Loucy (cell line): ENCODE measurements around the gene MARCHF4.

ENCODE experiments used
- H2AFZ ChIP-seq: fragments of 200-600 bp; sonication (generic); 2 replicates; pipeline ENCODE4 v1.6.0; 2016; ENCODE audit warnings: antibody characterized with exemption, mild to moderate bottlenecking, low read length, moderate library complexity
- H3F3A ChIP-seq: fragments of 200-600 bp; 2 replicates; pipeline ENCODE4 v1.6.0; 2016; ENCODE audit warnings: antibody characterized with exemption, low read depth, mild to moderate bottlenecking
- H3K27me3 ChIP-seq: fragments of 200-600 bp; sonication (generic); 2 replicates; pipeline ENCODE4 v1.6.1; 2014; ENCODE audit warnings: low read length, mild to moderate bottlenecking; ENCODE audit not compliant: insufficient read depth, poor library complexity, severe bottlenecking
- H3K36me3 ChIP-seq: fragments of 200-600 bp; sonication (generic); 2 replicates; pipeline ENCODE4 v1.6.1; 2016; ENCODE audit warnings: low read length; ENCODE audit not compliant: insufficient read depth
- H3K4me1 ChIP-seq: fragments of 200-600 bp; sonication (generic); 2 replicates; pipeline ENCODE4 v1.5.1; 2014; ENCODE audit warnings: low read length, mild to moderate bottlenecking; ENCODE audit not compliant: insufficient read depth, poor library complexity, severe bottlenecking
- H3K4me2 ChIP-seq: fragments of 200-600 bp; sonication (generic); 2 replicates; pipeline ENCODE4 v1.6.0; 2014; ENCODE audit warnings: antibody characterized with exemption, low read length, low read depth, mild to moderate bottlenecking; ENCODE audit not compliant: poor library complexity, severe bottlenecking
- H3K4me3 ChIP-seq: fragments of 200-600 bp; sonication (generic); 2 replicates; pipeline ENCODE4 v1.5.1; 2014; ENCODE audit warnings: low read length, mild to moderate bottlenecking, mixed read lengths; ENCODE audit not compliant: poor library complexity, severe bottlenecking
- H3K79me2 ChIP-seq: fragments of 200-600 bp; sonication (generic); 2 replicates; pipeline ENCODE4 v1.6.1; 2014; ENCODE audit warnings: low read length; ENCODE audit not compliant: insufficient read depth
- H3K9ac ChIP-seq: fragments of 200-600 bp; sonication (generic); 2 replicates; pipeline ENCODE4 v1.6.0; 2014; ENCODE audit warnings: mild to moderate bottlenecking, low read depth, low read length, moderate library complexity; ENCODE audit not compliant: poor library complexity, severe bottlenecking
- H3K9me2 ChIP-seq: fragments of 200-600 bp; sonication (generic); replicated peaks from 2 replicates; pipeline ENCODE4 v1.6.1; 2016; ENCODE audit warnings: low read depth, low read length, mixed read lengths
- H3K9me3 ChIP-seq: fragments of 200-600 bp; sonication (generic); 2 replicates; pipeline ENCODE4 v1.6.1; 2014; ENCODE audit warnings: mild to moderate bottlenecking, antibody characterized with exemption, low read length, low read depth; ENCODE audit not compliant: insufficient read depth
- H4K20me1 ChIP-seq: fragments of 200-600 bp; sonication (generic); 2 replicates; pipeline ENCODE4 v1.6.0; 2014; ENCODE audit warnings: antibody characterized with exemption, low read length, mild to moderate bottlenecking; ENCODE audit not compliant: insufficient read depth, poor library complexity, severe bottlenecking
- CTCF ChIP-seq: fragments of 200-600 bp; sonication (generic); conservative IDR thresholded peaks from 2 replicates; pipeline ENCODE4 v1.5.1; 2014; ENCODE audit warnings: mild to moderate bottlenecking, antibody characterized with exemption, low read length
- EZH2phosphoT487 ChIP-seq: fragments of 200-600 bp; IDR thresholded peaks from 2 replicates; pipeline ENCODE4 v1.6.1; 2018; ENCODE audit warnings: antibody characterized with exemption, mild to moderate bottlenecking, moderate library complexity, borderline replicate concordance

Gene MARCHF4

GRCh38 chr2:216328347-216328746, 43.9 kb downstream of the MARCHF4 start:
- Histone ChIP-seq H3K4me1 (no peaks in the 10 kb centered on the region), H2AFZ (no peak overlapping the region), H3K9ac (no peak overlapping the region), H4K20me1 (no peaks in the 10 kb centered on the region), H3K4me3 (no peak overlapping the region), H3K36me3 (no peaks in the 10 kb centered on the region), H3K4me2 (no peak overlapping the region), H3K9me3 (no peaks in the 10 kb centered on the region), H3K79me2 (no peaks in the 10 kb centered on the region), H3K27me3 (no peaks in the 10 kb centered on the region), H3F3A (no peaks in the 10 kb centered on the region), H3K9me2 (no peaks in the 10 kb centered on the region)
- TF ChIP-seq CTCF (peak; percentile 44; the same call in 1 of the 2 replicates), EZH2phosphoT487 (no peak)

GRCh38 chr2:216327447-216327935, 44.8 kb downstream of the MARCHF4 start:
- Histone ChIP-seq H3F3A (no peaks in the 10 kb centered on the region), H3K4me1 (no peaks in the 10 kb centered on the region), H3K27me3 (no peaks in the 10 kb centered on the region), H3K79me2 (no peaks in the 10 kb centered on the region), H3K9me2 (no peaks in the 10 kb centered on the region), H2AFZ (no peak overlapping the region), H3K4me2 (no peak overlapping the region), H3K9me3 (no peaks in the 10 kb centered on the region), H3K9ac (no peak overlapping the region), H3K36me3 (no peaks in the 10 kb centered on the region), H3K4me3 (no peak overlapping the region), H4K20me1 (no peaks in the 10 kb centered on the region)
- no peak for TF ChIP-seq EZH2phosphoT487
